ENCODE data around the gene ARHGAP9. TPM values are rescaled to one million over a fixed set of nuclear protein-coding genes. Genes with fewer than 3 reads are reported as not detected.

Gene ARHGAP9
- total RNA-seq = 100 to 1,000 TPM; 138 to 154 TPM

DNA sequence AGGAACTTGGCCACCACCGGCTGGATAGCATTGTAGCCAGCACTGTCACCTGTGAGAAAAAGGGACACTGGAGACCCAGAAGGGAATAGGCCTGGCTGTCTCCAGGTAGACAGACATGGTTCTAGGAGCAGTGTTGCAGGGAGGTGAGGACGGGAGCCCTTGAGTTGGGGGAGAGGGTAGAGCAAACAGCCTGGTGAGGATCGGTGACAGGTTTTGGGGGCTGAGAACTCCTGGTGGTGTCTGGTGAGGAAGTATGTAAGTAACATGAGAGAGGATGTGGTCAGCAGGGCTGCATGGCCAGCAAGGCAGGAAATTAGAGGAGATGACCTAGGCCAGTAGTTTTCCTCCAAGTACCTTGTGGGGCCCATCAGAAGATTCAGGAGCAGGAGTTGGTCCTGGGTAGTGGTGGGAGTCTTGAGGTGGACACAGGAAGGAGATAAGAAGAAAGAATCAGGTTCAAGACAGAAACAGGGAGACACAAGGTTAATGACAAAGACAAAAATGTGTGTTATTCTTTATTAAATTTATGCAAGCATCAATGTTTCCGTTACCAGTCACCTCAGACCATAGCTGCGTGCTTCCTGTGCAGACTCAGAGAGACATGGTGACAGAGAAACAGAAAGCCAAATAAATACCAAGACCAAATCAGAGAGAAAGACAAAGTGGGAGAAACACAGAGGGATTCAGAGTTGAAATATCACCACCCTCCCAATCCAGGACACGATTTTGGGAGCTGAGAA is at the start of gene ARHGAP9:
Gene ARHGAP9, minus strand, starts transcription at position 491 of the 740 bp plus-strand sequence. Its CDS starts 460 bp downstream, at position 31.
- no peaks in the 10 kb centered on the region for H3K27me3 Mint-ChIP-seq
- H3K4me1 Mint-ChIP-seq (ENCODE audit: low read depth in 2 of 2) = peaks cover 62 to 76% of the 10 kb centered on the region in 2 donors
- peak; percentile 77 for ATAC-seq
- no peaks in the 10 kb centered on the region for H3K9me3 Mint-ChIP-seq
- peak within 1 kb of the TSS; percentile 98 to 100 for H3K27ac Mint-ChIP-seq
- peak within 1 kb of the TSS; percentile 89 for H3K4me3 Mint-ChIP-seq
- peaks cover 3% of the 10 kb centered on the region for H3K36me3 Mint-ChIP-seq
- DNase-seq (ENCODE audit: low spot score) = peak; percentile 82

DNA sequence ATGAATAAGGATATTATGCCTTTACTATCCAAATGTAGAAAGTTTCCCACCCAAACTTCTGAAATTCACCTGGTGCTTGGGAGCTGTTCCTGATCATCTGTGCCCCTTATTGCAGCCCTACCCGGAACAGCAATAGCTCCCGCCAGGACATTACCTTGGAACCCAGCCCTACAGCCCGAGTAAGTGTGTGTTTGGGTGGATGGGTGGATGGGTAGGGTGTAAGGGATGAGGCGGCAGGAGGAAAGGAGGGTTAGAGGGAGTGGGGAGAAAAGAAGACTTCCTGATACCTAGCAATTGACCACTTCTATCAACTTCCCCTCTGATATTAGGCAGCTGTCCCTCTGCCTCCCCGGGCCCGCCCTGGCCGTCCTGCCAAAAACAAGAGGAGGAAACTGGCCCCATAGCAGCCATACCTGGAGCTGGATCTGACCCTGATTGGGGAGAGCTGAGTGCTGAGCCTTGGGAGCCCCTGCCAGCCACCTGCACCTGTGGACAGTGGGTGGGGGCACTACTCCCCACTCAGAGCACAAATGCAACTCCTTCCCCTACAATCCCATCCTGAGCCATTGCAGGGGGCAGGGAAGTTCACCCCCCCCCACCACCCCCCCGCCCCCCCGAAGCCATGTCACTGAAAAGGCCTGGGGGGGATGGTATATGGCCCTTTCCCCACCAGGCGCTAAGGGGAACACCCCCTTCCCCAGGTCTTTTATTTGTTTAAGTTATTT is 49.3 kb upstream of the ARHGAP9 start:
- Mint-ChIP-seq H3K4me3 (no peak overlapping the region), H3K9me3 (no peaks in the 10 kb centered on the region), H3K36me3 (peaks cover 19% of the 10 kb centered on the region), H3K27ac (peak overlapping the region in 1 of 2 donors; percentile 35), H3K27me3 (no peaks in the 10 kb centered on the region), H3K4me1 (ENCODE audit: low read depth in 2 of 2) (peaks cover 7 to 13% of the 10 kb centered on the region in 2 donors)
- DNase-seq (ENCODE audit: low spot score) (no peak), ATAC-seq (no peak)

DNA sequence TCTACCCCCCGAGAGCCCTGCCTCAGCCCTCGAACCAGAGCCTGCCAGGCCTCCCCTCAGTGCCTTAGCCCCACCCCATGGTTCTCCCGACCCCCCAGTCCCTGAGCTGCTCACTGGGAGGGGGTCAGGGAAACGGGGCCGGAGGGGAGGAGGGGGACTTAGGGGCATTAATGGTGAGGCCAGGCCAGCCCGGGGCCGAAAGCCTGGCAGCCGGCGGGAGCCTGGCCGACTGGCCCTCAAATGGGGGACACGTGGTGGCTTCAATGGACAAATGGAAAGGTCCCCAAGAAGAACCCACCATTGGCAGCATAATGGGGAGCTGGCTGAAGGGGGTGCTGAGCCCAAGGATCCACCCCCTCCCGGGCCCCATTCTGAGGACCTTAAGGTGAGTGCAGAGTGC is 48.5 kb upstream of the ARHGAP9 start:
- Mint-ChIP-seq H3K4me1 (ENCODE audit: low read depth in 2 of 2) (peaks cover 14 to 21% of the 10 kb centered on the region in 2 donors), H3K9me3 (no peaks in the 10 kb centered on the region), H3K27ac (no peak overlapping the region), H3K36me3 (peaks cover 19% of the 10 kb centered on the region), H3K4me3 (no peak overlapping the region), H3K27me3 (no peaks in the 10 kb centered on the region)
- no peak for DNase-seq (ENCODE audit: low spot score)
- ATAC-seq = no peak

DNA sequence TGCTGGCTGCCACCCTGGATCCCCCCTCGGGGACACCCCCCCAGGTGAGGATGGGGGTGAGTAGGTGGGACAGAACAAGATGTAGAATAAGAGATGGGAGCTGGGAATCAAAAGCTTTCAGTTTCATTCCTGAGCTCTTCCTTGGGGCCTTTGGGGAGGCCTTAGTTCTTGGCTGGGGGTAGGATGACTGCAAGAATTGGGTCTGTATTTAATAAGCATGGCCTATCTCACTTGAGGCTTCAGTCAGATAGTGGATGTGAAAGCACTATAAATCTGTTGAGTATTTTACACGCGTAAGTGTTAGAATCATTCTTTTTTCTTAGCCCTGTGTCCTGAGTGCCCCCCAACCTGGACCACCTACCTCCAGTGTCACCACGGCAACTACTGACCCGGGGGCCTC is 47.5 kb upstream of the ARHGAP9 start:
- Mint-ChIP-seq H3K27ac (peak overlapping the region in 1 of 2 donors; percentile 47), H3K36me3 (peaks cover 12% of the 10 kb centered on the region)

DNA sequence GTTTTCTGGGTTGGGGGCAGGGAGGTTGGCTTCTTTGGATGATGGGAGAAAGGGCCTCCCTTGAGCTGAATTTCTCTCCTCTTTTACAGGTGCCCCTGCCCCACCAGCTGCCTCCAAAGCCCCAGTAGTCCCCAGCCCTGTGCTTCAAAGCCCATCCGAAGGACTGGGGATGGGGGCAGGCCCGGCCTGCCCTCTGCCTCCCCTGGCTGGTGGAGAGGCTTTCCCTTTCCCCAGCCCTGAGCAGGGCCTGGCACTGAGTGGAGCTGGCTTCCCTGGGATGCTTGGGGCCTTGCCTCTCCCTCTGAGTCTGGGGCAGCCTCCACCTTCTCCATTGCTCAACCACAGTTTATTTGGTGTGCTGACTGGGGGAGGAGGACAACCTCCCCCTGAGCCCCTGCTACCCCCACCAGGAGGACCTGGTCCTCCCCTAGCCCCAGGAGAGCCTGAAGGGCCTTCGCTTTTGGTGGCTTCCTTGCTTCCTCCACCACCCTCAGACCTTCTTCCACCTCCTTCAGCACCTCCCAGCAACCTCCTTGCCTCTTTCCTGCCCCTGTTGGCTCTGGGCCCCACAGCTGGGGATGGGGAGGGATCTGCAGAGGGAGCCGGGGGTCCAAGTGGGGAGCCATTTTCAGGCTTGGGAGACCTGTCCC is 46.9 kb upstream of the ARHGAP9 start:
- Mint-ChIP-seq H3K36me3 (peaks cover 12% of the 10 kb centered on the region), H3K4me1 (ENCODE audit: low read depth in 2 of 2) (peaks cover 24 to 30% of the 10 kb centered on the region in 2 donors), H3K27ac (peak overlapping the region in 1 of 2 donors; percentile 47), H3K27me3 (no peaks in the 10 kb centered on the region), H3K9me3 (no peaks in the 10 kb centered on the region), H3K4me3 (no peak overlapping the region)
- ATAC-seq = no peak
- DNase-seq (ENCODE audit: low spot score) = no peak

More for the DNA sequence above, 47.5 kb upstream of the ARHGAP9 start:
- Mint-ChIP-seq H3K4me1 (ENCODE audit: low read depth in 2 of 2) (peaks cover 18 to 24% of the 10 kb centered on the region in 2 donors), H3K27me3 (no peaks in the 10 kb centered on the region), H3K9me3 (no peaks in the 10 kb centered on the region), H3K4me3 (no peak overlapping the region)
- DNase-seq (ENCODE audit: low spot score) = no peak
- no peak for ATAC-seq

DNA sequence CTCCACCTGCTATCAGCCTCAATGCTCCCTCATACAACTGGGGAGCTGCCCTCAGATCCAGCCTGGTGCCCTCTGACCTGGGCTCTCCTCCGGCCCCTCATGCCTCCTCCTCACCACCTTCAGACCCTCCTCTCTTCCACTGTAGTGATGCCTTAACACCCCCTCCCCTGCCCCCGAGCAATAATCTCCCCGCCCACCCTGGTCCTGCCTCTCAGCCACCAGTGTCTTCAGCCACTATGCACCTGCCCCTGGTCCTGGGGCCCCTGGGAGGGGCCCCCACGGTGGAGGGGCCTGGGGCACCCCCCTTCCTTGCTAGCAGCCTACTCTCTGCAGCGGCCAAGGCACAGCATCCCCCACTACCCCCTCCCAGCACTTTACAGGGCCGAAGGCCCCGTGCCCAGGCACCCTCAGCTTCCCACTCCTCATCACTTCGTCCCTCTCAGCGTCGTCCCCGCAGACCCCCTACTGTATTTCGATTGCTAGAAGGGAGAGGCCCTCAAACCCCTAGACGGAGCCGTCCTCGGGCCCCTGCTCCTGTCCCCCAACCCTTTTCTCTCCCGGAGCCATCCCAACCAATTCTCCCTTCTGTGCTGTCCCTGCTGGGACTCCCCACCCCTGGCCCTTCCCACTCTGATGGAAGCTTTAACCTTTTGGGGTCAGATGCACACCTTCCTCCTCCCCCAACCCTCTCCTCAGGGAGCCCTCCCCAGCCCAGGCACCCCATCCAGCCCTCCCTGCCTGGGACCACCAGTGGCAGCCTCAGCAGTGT is 46.1 kb upstream of the ARHGAP9 start:
- Mint-ChIP-seq H3K36me3 (peaks cover 12% of the 10 kb centered on the region), H3K9me3 (no peaks in the 10 kb centered on the region), H3K27me3 (no peaks in the 10 kb centered on the region), H3K4me1 (ENCODE audit: low read depth in 2 of 2) (peaks cover 28 to 36% of the 10 kb centered on the region in 2 donors), H3K4me3 (no peak overlapping the region), H3K27ac (no peak overlapping the region)
- DNase-seq (ENCODE audit: low spot score) (no peak), ATAC-seq (no peak)

DNA sequence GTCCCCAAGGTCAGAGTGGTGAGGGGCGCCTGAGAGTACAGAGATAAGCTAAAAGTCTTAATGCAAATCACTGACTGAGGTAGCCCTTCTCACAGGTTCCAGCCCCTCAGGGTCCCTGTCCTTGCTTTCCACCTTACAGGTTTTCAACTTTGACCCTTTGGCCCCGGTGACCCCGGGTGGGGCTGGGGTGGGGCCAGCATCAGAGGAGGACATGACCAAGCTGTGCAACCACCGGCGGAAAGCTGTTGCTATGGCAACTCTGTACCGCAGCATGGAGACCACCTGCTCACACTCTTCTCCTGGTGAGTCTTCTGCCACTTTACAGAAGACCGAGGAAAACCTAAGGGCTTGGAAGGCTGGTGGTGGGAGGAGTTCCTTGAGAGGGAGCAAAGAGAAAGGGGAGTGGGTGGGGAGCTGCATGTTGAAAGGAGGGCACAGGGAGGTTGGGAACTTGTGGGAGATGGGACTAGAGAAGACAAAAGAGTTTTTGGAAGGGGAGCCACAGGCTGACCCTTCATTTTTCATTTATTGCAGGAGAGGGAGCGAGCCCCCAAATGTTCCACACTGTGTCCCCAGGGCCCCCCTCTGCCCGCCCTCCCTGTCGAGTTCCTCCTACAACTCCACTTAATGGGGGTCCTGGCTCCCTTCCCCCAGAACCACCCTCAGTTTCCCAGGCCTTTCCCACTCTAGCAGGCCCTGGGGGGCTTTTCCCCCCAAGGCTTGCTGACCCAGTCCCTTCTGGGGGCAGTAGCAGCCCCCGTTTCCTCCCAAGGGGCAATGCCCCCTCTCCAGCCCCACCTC is 45.3 kb upstream of the ARHGAP9 start:
- no peaks in the 10 kb centered on the region for H3K9me3 Mint-ChIP-seq
- peaks cover 28 to 42% of the 10 kb centered on the region in 2 donors for H3K4me1 Mint-ChIP-seq (ENCODE audit: low read depth in 2 of 2)
- ATAC-seq (no peak), DNase-seq (ENCODE audit: low spot score) (no peak)
- H3K27me3 Mint-ChIP-seq = no peaks in the 10 kb centered on the region
- peak overlapping the region; percentile 87 for H3K4me3 Mint-ChIP-seq
- peaks cover 11% of the 10 kb centered on the region for H3K36me3 Mint-ChIP-seq
- peak overlapping the region; percentile 71 to 91 for H3K27ac Mint-ChIP-seq

DNA sequence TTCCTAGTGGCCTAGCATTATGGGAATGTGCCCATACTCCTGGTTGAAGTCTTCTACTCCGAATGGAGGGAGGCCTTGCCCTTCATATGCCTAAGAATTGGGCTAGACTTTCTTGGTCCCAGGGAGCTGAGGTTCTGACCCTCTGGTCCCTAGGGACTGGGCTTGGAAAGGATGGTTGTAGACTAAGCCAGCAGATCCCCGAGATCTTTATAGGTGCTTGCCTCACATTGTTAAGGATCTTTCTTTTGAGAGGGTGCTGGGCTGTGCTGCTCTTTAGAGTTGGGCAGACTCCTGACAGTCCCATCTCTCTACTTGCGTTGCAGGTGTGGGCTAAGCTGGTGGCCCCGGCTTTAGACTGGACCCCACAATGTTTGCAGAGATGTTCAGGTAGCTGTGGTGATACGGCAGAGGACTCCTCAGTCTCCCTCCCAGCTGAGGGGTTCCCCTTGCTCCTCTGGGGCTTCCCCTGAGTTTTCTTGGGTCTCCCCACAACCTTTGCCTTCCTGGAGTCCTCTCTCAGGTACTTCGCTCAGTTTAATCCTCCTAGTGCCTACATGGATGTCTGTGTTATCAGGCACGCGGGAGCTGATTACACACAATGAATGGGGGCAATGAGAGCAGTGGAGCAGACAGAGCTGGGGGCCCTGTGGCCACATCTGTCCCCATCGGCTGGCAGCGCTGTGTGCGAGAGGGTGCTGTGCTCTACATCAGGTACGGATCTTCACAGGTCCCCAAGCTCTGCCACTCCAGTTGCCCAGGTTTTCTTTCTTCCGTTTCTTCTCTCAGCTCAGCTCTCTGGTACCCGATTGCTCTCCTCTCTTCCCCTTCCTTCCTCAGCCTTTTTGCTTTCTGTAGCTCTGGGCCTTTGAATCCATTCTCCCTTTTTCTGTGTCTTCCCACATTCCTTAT is 44.3 kb upstream of the ARHGAP9 start:
- DNase-seq (ENCODE audit: low spot score) (no peak), ATAC-seq (no peak)
- Mint-ChIP-seq H3K4me3 (peak overlapping the region; percentile 87), H3K27me3 (no peaks in the 10 kb centered on the region), H3K36me3 (peaks cover 10% of the 10 kb centered on the region), H3K4me1 (ENCODE audit: low read depth in 2 of 2) (peaks cover 34 to 45% of the 10 kb centered on the region in 2 donors), H3K9me3 (no peaks in the 10 kb centered on the region), H3K27ac (peak overlapping the region; percentile 71 to 91)

DNA sequence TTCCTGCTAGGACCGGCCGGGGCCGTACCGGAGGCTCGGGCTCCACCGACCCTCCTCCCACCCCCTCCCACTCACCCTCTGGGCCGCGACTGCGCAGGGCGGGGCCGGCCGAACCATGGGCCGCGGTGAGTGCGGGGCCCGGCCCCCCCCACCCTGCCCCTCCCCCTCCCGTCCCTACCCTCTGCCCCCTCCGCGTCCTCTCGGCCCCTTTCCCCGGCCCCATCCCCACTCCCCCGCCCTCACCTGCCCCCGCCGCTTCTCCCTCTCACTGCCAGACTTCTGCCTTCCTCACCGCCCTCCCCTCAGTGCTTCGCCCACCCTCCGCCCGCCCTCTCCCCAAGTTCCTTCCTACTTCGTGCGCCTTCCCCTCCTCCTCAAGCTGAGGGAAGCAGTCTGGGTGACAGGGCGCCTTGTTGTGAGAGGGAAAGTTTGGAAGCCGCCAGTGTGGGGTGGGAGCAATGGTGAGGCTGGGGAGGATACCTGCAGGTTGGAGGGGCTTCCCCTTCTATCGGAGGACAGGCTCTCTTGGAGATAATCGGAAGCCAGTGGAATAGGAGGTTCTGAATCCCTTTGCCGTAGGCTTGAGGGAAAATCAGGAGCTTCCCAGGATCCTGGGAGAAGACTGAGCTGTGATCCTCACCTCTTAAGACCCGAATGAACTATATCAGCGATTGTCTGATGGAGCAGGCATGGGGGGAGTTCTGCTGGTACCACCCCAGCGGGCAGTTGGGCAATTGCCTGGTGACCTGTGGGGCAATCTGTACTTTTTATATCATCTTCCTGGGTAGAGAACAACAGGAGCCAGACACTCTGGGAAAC is 43.4 kb upstream of the ARHGAP9 start:
- no peak for ATAC-seq
- Mint-ChIP-seq H3K4me3 (peak overlapping the region; percentile 87), H3K9me3 (no peaks in the 10 kb centered on the region), H3K4me1 (ENCODE audit: low read depth in 2 of 2) (peaks cover 42 to 53% of the 10 kb centered on the region in 2 donors), H3K36me3 (peaks cover 15% of the 10 kb centered on the region), H3K27me3 (no peaks in the 10 kb centered on the region), H3K27ac (peak overlapping the region; percentile 71 to 91)
- DNase-seq (ENCODE audit: low spot score) = no peak

DNA sequence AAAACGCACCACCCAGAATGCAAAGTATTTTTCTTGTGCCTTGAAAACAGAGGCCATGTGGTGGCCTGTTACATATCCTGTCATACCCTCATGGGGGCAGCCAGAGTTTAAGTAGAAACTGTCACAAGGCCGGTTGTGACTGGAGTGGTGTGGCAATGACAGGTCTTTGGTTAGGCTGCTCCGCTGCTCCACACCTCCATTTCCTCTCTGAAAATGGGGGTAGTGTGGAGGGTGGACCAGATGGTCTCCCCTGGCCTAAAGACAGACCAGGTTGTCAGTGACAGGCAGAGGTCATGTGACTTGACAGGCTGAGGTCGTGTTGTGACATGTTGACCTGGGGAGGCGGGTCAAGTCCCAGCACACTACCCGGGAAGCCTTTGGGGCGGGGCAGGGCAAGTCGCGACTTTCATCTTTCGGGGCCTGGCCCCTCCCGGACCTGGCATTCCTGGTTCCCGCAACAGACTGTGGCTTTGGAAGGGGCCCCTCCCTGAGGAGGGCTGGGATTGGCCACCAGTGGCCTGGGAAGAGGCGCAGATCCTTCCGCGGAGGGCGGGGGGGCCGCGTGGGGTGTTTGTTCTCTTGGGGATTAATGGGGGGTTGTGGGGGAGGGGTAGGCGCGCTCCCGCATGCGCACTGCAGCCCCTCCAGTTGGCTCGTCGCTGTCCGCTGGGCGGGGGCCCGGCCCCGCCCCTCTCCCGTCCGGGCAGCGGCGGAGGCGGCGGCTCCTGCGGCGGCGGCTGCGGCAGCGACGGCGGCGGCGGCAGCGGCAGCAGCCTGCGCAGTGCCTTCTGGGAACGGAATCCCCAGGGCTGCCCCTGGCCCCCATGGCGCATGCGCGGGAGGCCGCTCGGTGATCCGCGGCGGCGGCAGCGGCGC is 42.6 kb upstream of the ARHGAP9 start, which contains the start of gene MBD6:
Gene MBD6, plus strand, starts transcription at position 814 of the 876 bp plus-strand sequence. CDS start 1,480 bp downstream, outside the sequence.
- Mint-ChIP-seq H3K27me3 (no peaks in the 10 kb centered on the region), H3K4me1 (ENCODE audit: low read depth in 2 of 2) (peaks cover 51 to 60% of the 10 kb centered on the region in 2 donors), H3K9me3 (no peaks in the 10 kb centered on the region), H3K27ac (peak within 1 kb of the TSS; percentile 98 to 100), H3K36me3 (peaks cover 19% of the 10 kb centered on the region), H3K4me3 (peak within 1 kb of the TSS; percentile 88)
- ATAC-seq (peak; percentile 61 to 69), DNase-seq (ENCODE audit: low spot score) (peak; percentile 96)

All from natural killer cell treated with Interleukin-12 subunit alpha and Interleukin-12 subunit beta and Interleukin-15 and Interleukin-18, amount 100 ng/mL, for 72 hours (primary cell).